NCI-H2107 (cell line): ENCODE results near the gene F13B.
A peak's percentile ranks its signal among the peaks of the same experiment; 100 is the strongest.
"Not testable (repeated sequence)": the region's sequence is repeated elsewhere in the genome, so short reads cannot be mapped to it uniquely, and the experiment has no call there.

Source experiments
- DNase-seq: peaks from one replicate; lab custom pipeline; 2025; lab: John Stamatoyannopoulos, UW

F13B gene

GRCh38 chr1:197042676-197043341 is 24.3 kb downstream of the F13B start:
- peak; percentile 1 for DNase-seq

GRCh38 chr1:197041486-197042353 is 25.3 kb downstream of the F13B start:
- no peak for DNase-seq

GRCh38 chr1:197036861-197037260 is 30.2 kb downstream of the F13B start:
- no peak for DNase-seq

DNA sequence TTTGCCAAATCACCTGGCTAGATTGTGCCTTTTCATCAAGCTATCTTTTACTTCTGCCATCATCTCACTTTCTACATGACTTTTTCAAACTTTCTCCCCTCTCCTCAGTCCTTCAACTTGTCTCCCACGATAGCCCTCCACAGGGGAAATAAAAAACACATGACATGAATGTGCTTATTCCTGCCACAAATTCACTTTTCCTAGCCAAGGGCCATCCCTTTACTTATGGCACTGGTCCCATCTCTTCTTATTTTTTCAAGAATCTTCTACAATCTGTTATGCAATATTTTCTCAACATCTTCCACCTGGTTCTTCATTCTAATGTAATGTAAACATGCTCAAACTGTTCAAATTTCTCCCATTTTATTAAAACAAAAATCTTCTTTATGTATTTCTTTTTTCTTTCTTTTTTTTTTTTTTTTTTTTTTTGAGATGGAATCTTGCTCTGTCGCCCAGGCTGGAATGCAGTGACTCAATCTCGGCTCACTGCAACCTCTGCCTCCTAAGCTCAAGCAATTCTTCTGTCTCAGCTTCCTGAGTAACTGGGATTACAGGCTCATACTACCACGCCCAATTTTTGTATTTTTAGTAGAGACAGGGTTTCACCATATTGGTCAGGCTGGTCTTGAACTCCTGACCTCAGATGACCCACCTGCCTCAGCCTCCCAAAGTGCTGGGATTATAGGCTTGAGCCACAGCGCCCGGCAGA is 32.3 kb downstream of the F13B start:
- not testable (repeated sequence) for DNase-seq

DNA sequence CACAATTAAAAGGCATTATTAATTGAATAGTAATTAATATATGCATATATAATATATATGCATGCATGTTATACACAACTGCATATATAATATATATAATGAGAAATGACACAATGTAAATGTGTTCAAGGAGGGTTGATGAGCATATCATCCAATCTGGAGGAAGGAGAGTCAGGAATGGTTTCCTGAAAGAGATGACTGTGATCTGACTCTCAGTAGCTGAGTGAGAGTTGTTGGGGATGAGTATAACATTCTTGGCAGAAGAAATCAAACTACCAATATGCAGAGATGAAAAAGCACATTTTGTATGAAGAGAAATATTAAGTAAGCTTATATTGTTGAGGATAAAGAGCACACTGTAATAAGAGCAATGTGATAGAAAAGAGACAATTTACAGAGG is 37.3 kb downstream of the F13B start:
- DNase-seq: no peak

DNA sequence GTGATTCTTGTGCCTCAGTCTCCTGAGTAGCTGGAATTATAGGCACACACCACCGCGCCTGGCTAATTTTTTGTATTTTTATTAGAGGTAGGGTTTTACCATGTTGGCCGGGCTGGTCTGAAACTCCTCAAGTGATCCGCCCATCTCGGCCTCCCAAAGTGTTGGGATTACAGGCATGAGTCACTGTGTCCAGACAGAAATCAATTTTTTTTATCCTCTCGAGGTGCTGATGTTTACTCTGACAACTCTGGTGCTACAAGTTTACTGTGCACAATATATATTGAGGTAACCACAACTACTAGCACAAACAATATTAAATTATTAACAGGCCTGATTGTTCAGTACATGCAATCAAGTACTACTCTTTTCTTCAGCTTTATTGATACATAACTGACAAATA is 39.7 kb downstream of the F13B start:
- no peak for DNase-seq

GRCh38 chr1:197024460-197024859 is 42.6 kb downstream of the F13B start:
- no peak for DNase-seq

GRCh38 chr1:197021716-197022115 is 45.3 kb downstream of the F13B start:
- no peak for DNase-seq

DNA sequence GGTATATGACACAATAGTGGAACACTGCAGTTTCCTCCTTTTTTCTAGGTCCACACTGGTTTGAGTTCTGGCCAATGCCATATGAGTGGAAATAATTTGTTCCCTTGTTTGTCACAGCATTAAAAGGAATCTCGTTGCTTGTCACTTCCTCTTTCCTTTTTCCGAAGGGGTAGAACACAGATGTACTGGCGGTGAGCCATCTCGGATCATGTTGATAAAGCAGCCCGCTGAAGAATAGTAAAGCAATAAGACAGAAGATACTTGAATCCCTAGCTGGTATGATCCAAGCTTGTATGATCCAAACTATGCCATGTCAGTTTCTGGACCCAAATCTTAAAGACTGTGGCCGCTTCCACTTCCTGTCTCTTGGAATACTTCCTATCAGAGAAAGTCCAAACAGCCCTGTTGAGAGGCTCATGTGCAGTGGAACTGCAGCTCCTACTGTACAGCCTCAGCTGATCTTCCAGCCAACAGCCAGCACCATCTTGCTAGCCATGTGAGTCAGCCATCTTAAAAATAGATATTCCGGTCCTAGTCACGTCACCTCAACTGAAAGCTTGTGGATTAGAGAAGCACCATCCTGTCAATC is 49.4 kb downstream of the F13B start:
- DNase-seq: no peak

- no peak for DNase-seq
Observed at GRCh38 chr1:197016751-197017150, 50.3 kb downstream of the F13B start.

DNA sequence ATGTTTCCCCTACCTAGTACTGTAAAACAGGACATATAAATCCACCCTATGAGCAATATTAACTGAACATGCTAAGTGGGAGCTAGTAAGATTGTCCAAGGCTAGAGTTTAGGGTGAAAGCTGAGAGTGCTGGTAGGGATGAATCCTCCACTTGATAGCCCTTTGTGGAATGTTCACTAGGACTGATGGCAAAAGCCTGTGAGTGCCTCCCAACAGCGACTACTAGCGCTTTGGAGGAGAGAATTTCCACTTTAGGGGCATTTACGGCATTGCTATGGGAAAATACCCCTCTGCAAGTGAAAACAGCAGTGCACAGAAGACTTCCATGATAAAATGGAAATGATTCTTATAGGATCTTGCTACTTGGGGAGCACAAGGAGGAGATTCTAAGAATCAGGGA is 53.8 kb downstream of the F13B start:
- DNase-seq: no peak

- no peak for DNase-seq
Observed at GRCh38 chr1:197011614-197012013, 55.4 kb downstream of the F13B start.

DNA sequence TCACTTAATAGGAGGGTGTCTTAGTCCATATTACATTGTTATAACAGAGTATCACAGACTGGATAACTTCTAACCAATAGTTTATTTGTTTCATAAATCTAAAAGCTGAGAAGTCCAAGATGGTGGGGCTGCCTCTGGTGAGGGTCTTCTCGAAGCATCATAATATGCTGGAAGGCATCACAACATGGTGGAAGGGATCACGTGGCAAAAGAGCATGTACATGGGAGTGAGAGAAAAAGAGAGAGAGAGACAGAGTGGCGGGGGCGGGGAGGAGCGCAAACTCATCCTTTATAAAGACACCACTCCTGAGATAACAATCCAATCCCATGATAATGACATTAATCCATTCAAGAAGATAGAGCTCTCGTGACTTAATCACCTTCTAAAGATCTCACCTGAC is 58.2 kb downstream of the F13B start:
- DNase-seq: no peak

DNA sequence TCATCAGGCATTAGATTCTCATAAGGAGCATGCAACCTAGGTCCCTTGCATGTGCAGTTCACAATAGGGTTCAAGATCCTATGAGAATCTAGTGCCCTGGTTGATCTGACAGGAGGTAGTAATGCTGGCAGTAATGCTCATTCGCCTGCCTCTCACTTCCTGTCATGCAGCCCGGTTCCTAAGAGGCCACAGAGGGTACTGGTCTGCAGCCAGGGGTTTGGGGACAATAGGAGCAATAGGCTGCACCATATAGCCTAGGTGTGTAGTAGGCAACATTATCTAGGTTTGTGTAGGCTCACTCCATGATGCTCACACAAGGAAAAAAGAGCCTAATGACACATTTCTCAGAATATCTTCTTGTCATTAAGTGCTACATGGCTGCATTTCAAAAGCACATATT is 63.9 kb downstream of the F13B start:
- no peak for DNase-seq

GRCh38 chr1:197001828-197002227 is 65.2 kb downstream of the F13B start:
- DNase-seq: no peak

GRCh38 chr1:196997423-196997822 is 69.6 kb downstream of the F13B start:
- no peak for DNase-seq

- no peak for DNase-seq
Observed at GRCh38 chr1:196993916-196994315, 73.1 kb downstream of the F13B start.

GRCh38 chr1:196991919-196992651 is 75.0 kb downstream of the F13B start:
- peak; percentile 65 for DNase-seq
